ENCODE data around the gene SCMH1.

The SCMH1 gene

GRCh38 chr1:41019353-41019745, 222.8 kb downstream of the SCMH1 start:
- no peaks in the 10 kb centered on the region for H3K4me1 ChIP-seq (ENCODE audit: insufficient read depth, low read length, severe bottlenecking)
- H3K9ac ChIP-seq (ENCODE audit: low read length), result no peak overlapping the region
- H3K9me2 ChIP-seq (ENCODE audit: low read depth, low read length), result no peaks in the 10 kb centered on the region
- H3K27ac ChIP-seq (ENCODE audit: low read depth, low read length, poor library complexity, severe bottlenecking), result no peak overlapping the region
- no peaks in the 10 kb centered on the region for H3K27me3 ChIP-seq (ENCODE audit: insufficient read depth, low read length)
- no peaks in the 10 kb centered on the region for H4K20me1 ChIP-seq (ENCODE audit: insufficient read depth, low read length)
- H3F3A ChIP-seq (ENCODE audit: insufficient read depth, low read length), result no peaks in the 10 kb centered on the region
- no peaks in the 10 kb centered on the region for H3K9me3 ChIP-seq (ENCODE audit: low read length)
- no peak for TF ChIP-seq EZH2 (IDR thresholded peaks at IDR 0.05; ENCODE audit: borderline replicate concordance, low read length)
- TF ChIP-seq, protein P1, sequence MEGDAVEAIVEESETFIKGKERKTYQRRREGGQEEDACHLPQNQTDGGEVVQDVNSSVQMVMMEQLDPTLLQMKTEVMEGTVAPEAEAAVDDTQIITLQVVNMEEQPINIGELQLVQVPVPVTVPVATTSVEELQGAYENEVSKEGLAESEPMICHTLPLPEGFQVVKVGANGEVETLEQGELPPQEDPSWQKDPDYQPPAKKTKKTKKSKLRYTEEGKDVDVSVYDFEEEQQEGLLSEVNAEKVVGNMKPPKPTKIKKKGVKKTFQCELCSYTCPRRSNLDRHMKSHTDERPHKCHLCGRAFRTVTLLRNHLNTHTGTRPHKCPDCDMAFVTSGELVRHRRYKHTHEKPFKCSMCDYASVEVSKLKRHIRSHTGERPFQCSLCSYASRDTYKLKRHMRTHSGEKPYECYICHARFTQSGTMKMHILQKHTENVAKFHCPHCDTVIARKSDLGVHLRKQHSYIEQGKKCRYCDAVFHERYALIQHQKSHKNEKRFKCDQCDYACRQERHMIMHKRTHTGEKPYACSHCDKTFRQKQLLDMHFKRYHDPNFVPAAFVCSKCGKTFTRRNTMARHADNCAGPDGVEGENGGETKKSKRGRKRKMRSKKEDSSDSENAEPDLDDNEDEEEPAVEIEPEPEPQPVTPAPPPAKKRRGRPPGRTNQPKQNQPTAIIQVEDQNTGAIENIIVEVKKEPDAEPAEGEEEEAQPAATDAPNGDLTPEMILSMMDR (IDR thresholded peaks at IDR 0.05; ENCODE audit: low read length), result no peak
- no peaks in the 10 kb centered on the region for H3K79me2 ChIP-seq (ENCODE audit: insufficient read depth, low read length)
- H3K4me3 ChIP-seq (ENCODE audit: low read depth, low read length, poor library complexity, severe bottlenecking), result no peak overlapping the region
- no peak overlapping the region for H3K4me2 ChIP-seq (ENCODE audit: low read length)
- no peak overlapping the region for H2AFZ ChIP-seq (ENCODE audit: low read length)
- peaks cover 50% of the 10 kb centered on the region for H3K36me3 ChIP-seq (ENCODE audit: insufficient read depth, low read length)

DNA sequence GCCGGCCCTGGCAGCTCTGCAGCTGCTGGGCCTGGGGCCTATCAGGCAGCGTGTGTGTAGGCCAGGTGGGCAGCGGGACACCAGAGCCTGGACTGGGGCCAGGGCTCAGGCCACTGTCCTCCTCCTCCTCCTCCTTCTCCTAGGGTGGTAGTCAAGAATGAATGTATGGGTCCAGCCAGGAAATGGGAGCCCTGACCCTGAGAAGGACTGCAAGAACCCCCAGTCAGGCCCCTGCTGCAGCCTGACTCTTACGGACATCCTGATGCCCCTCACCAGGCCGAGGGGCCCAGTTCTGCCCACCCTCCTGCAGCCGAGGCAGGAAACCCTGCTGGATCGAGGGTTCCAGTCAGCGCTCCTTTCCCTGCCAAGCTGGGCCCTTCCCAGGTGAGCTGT, 224.1 kb downstream of the SCMH1 start:
- Histone ChIP-seq H3K4me3 (ENCODE audit: low read depth, low read length, poor library complexity, severe bottlenecking) (no peak overlapping the region), H3K27me3 (ENCODE audit: insufficient read depth, low read length) (no peaks in the 10 kb centered on the region), H3K9me3 (ENCODE audit: low read length) (no peaks in the 10 kb centered on the region), H4K20me1 (ENCODE audit: insufficient read depth, low read length) (no peaks in the 10 kb centered on the region), H3K4me1 (ENCODE audit: insufficient read depth, low read length, severe bottlenecking) (no peaks in the 10 kb centered on the region), H3K9me2 (ENCODE audit: low read depth, low read length) (no peaks in the 10 kb centered on the region), H3K79me2 (ENCODE audit: insufficient read depth, low read length) (no peaks in the 10 kb centered on the region), H3F3A (ENCODE audit: insufficient read depth, low read length) (no peaks in the 10 kb centered on the region), H3K36me3 (ENCODE audit: insufficient read depth, low read length) (peaks cover 63% of the 10 kb centered on the region), H3K27ac (ENCODE audit: low read depth, low read length, poor library complexity, severe bottlenecking) (no peak overlapping the region), H3K4me2 (ENCODE audit: low read length) (no peak overlapping the region), H3K9ac (ENCODE audit: low read length) (no peak overlapping the region), H2AFZ (ENCODE audit: low read length) (no peak overlapping the region)
- TF ChIP-seq, protein P1 (IDR thresholded peaks at IDR 0.05; ENCODE audit: low read length), result no peak
- no peak for TF ChIP-seq EZH2 (IDR thresholded peaks at IDR 0.05; ENCODE audit: borderline replicate concordance, low read length)

DNA sequence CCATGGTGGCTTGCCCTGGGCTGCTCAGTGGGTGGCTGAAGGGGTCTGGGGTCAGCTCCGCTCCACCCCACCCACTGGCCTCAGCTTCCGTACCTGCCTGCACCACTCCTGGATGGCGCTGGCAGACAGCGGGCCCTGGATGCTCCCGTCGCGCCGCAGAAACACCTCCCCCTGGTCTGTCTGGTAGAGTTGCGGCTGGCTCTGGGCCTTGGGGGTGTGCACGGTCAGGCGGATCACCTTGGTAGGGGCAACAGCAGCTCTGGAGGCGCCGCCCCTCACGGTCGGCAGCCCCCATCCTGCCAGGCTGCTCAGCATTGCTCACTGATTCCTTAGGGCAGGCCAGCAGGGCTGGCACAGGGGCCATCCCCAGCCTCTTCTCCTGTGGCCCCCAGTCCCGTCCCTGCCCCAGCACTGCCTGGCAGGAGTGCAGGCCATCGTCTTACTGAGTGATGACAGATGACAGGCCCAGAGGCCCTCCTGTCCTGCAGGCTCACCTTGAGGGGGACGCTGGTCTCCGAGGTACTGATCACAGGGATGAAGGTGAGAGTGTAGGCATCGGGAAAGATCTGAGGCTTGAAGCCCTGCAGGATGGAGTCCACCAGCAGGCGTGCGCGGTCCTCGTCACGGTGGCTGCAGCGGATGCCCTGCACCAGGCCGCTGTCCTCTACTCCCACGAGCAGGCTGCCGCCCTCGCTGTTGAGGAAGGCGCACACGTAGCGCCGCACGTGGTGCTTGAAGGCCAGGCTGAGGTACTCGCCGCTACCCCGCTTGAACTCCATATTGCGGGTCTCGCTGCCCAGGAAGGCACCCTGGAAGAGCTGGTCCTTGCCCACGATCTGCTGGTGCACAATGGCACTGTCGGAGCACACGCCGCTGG, 224.7 kb downstream of the SCMH1 start:
- Histone ChIP-seq H3F3A (ENCODE audit: insufficient read depth, low read length) (no peaks in the 10 kb centered on the region), H3K36me3 (ENCODE audit: insufficient read depth, low read length) (peaks cover 68% of the 10 kb centered on the region), H4K20me1 (ENCODE audit: insufficient read depth, low read length) (no peaks in the 10 kb centered on the region), H3K4me1 (ENCODE audit: insufficient read depth, low read length, severe bottlenecking) (no peaks in the 10 kb centered on the region), H3K79me2 (ENCODE audit: insufficient read depth, low read length) (no peaks in the 10 kb centered on the region), H3K9ac (ENCODE audit: low read length) (no peak overlapping the region), H3K9me3 (ENCODE audit: low read length) (no peaks in the 10 kb centered on the region), H3K27me3 (ENCODE audit: insufficient read depth, low read length) (no peaks in the 10 kb centered on the region), H3K4me2 (ENCODE audit: low read length) (no peak overlapping the region), H2AFZ (ENCODE audit: low read length) (no peak overlapping the region), H3K9me2 (ENCODE audit: low read depth, low read length) (no peaks in the 10 kb centered on the region), H3K27ac (ENCODE audit: low read depth, low read length, poor library complexity, severe bottlenecking) (no peak overlapping the region), H3K4me3 (ENCODE audit: low read depth, low read length, poor library complexity, severe bottlenecking) (no peak overlapping the region)
- TF ChIP-seq, protein P1 (IDR thresholded peaks at IDR 0.05; ENCODE audit: low read length), result no peak
- TF ChIP-seq EZH2 (IDR thresholded peaks at IDR 0.05; ENCODE audit: borderline replicate concordance, low read length), result no peak
